ENCODE results near the gene ADD3. TPM values are rescaled to one million over a fixed set of nuclear protein-coding genes. Genes with fewer than 3 reads are reported as not detected.

ADD3 gene
- total and polyA plus RNA-seq, 4 donors, result 15.4 to 55.9 (median 22.8) TPM

GRCh38 chr10:110040108-110040507 lies 32.3 kb downstream of the ADD3 start (continued):
- no peak for TF ChIP-seq REST (IDR thresholded peaks at IDR 0.05)

- no peaks in the 10 kb centered on the region for H3K27me3 ChIP-seq (ENCODE audit: control insufficient read depth in 4 of 4, insufficient read depth in 4 of 4, low read length in 3 of 4)
- no peak overlapping the region for H3K4me3 ChIP-seq (ENCODE audit: low read depth in 1 of 3, low read length in 3 of 3)
- H3K4me1 ChIP-seq (ENCODE audit: control insufficient read depth in 4 of 4, insufficient read depth in 4 of 4, low read length in 3 of 4), result no peaks in the 10 kb centered on the region
- 94% methylated on average over 9 of the region's 9 CpGs for WGBS
- no peak overlapping the region for H3K27ac ChIP-seq (ENCODE audit: low read depth in 1 of 2, low read length in 2 of 2)
- H3K36me3 ChIP-seq (ENCODE audit: control insufficient read depth in 4 of 4, insufficient read depth in 3 of 4, low read depth in 1 of 4, low read length in 3 of 4), result no peaks in the 10 kb centered on the region
- TF ChIP-seq REST (IDR thresholded peaks at IDR 0.05) (no peak), RAD21 (IDR thresholded peaks at IDR 0.05) (no peak), SP1 (IDR thresholded peaks at IDR 0.05) (no peak), TAF1 (conservative IDR thresholded peaks at IDR 0.05) (no peak), HNF4G (IDR thresholded peaks at IDR 0.05) (no peak), RXRA (IDR thresholded peaks at IDR 0.05) (no peak), NR2F2 (IDR thresholded peaks at IDR 0.05) (no peak), ATF3 (IDR thresholded peaks at IDR 0.05) (no peak), GABPA (IDR thresholded peaks at IDR 0.05 in 1 of 2, conservative IDR thresholded peaks at IDR 0.05 in 1 of 2) (no peak), EGR1 (IDR thresholded peaks at IDR 0.05; ENCODE audit: low read depth in 2 of 2) (no peak), FOXA1 (IDR thresholded peaks at IDR 0.05) (no peak), HNF4A (conservative IDR thresholded peaks at IDR 0.05) (no peak)
- H3K9me3 ChIP-seq (ENCODE audit: control insufficient read depth in 4 of 4, low read length in 3 of 4), result no peaks in the 10 kb centered on the region
- H3K9ac ChIP-seq (ENCODE audit: low read depth in 1 of 2, low read length in 2 of 2), result no peak overlapping the region
- no peak for DNase-seq (ENCODE audit: low spot score)
These were observed 33.1 kb downstream of the ADD3 start for GRCh38 chr10:110040767-110041478.

- no peak for TF ChIP-seq CTCF (IDR thresholded peaks at IDR 0.05; ENCODE audit: low read depth, low read length, missing input control)
- no peak for TF ChIP-seq RAD21 (IDR thresholded peaks at IDR 0.05)
- no peak for TF ChIP-seq HNF4G (IDR thresholded peaks at IDR 0.05)
- no peak for TF ChIP-seq JUND (IDR thresholded peaks at IDR 0.05)
- TF ChIP-seq ATF3 (IDR thresholded peaks at IDR 0.05), result no peak
- Histone ChIP-seq H3K4me1 (ENCODE audit: control insufficient read depth in 4 of 4, insufficient read depth in 4 of 4, low read length in 3 of 4) (no peaks in the 10 kb centered on the region), H3K27ac (ENCODE audit: low read depth in 1 of 2, low read length in 2 of 2) (no peak overlapping the region), H3K9me3 (ENCODE audit: control insufficient read depth in 4 of 4, low read length in 3 of 4) (no peaks in the 10 kb centered on the region), H3K9ac (ENCODE audit: low read depth in 1 of 2, low read length in 2 of 2) (no peak overlapping the region), H3K36me3 (ENCODE audit: control insufficient read depth in 4 of 4, insufficient read depth in 3 of 4, low read depth in 1 of 4, low read length in 3 of 4) (no peaks in the 10 kb centered on the region), H3K4me3 (ENCODE audit: low read depth in 1 of 3, low read length in 3 of 3) (no peak overlapping the region), H3K27me3 (ENCODE audit: control insufficient read depth in 4 of 4, insufficient read depth in 4 of 4, low read length in 3 of 4) (no peaks in the 10 kb centered on the region)
- WGBS, result 70% methylated on average over 3 of the region's 3 CpGs
- no peak for DNase-seq (ENCODE audit: low spot score)
These were observed 33.7 kb downstream of the ADD3 start for GRCh38 chr10:110041479-110041829.
